Measurements from ENCODE around the gene ZNF362.

ZNF362 gene

GRCh38 chr1:33324677-33325575, 68.6 kb downstream of the ZNF362 start:
- DNase-seq (ENCODE audit: low read depth in 2 of 2): no peak

GRCh38 chr1:33326785-33327184, 70.5 kb downstream of the ZNF362 start:
- DNase-seq (ENCODE audit: low read depth in 2 of 2): no peak

- no peak for DNase-seq (ENCODE audit: low read depth in 2 of 2)
Observed at GRCh38 chr1:33327587-33328325, 71.5 kb downstream of the ZNF362 start.

GRCh38 chr1:33328817-33329216, 72.5 kb downstream of the ZNF362 start:
- no peak for DNase-seq (ENCODE audit: low read depth in 2 of 2)

- no peak for DNase-seq (ENCODE audit: low read depth in 2 of 2)
Observed at GRCh38 chr1:33329600-33330305, 73.5 kb downstream of the ZNF362 start.

- no peak for DNase-seq (ENCODE audit: low read depth in 2 of 2)
Observed at GRCh38 chr1:33330361-33330890, 74.1 kb downstream of the ZNF362 start.

GRCh38 chr1:33330906-33331305, 74.6 kb downstream of the ZNF362 start:
- no peak for DNase-seq (ENCODE audit: low read depth in 2 of 2)

- DNase-seq (ENCODE audit: low read depth in 2 of 2): no peak
Observed at GRCh38 chr1:33331444-33332356, 75.4 kb downstream of the ZNF362 start.

GRCh38 chr1:33332357-33332789, 76.1 kb downstream of the ZNF362 start:
- no peak for DNase-seq (ENCODE audit: low read depth in 2 of 2)

- DNase-seq (ENCODE audit: low read depth in 2 of 2): no peak
Observed at GRCh38 chr1:33332881-33333280, 76.6 kb downstream of the ZNF362 start.

GRCh38 chr1:33334081-33334552, 77.8 kb downstream of the ZNF362 start:
- DNase-seq (ENCODE audit: low read depth in 2 of 2): no peak

- DNase-seq (ENCODE audit: low read depth in 2 of 2): no peak
Observed at GRCh38 chr1:33335020-33335419, 78.7 kb downstream of the ZNF362 start.

GRCh38 chr1:33336580-33336979, 80.3 kb downstream of the ZNF362 start:
- no peak for DNase-seq (ENCODE audit: low read depth in 2 of 2)

- DNase-seq (ENCODE audit: low read depth in 2 of 2): no peak
Observed at GRCh38 chr1:33337441-33337840, 81.1 kb downstream of the ZNF362 start.

GRCh38 chr1:33338048-33338439, 81.8 kb downstream of the ZNF362 start:
- no peak for DNase-seq (ENCODE audit: low read depth in 2 of 2)

- no peak for DNase-seq (ENCODE audit: low read depth in 2 of 2)
Observed at GRCh38 chr1:33338440-33339211, 82.3 kb downstream of the ZNF362 start.

- DNase-seq (ENCODE audit: low read depth in 2 of 2): no peak
Observed at GRCh38 chr1:33339413-33339812, 83.1 kb downstream of the ZNF362 start.

GRCh38 chr1:33341190-33341589, 84.9 kb downstream of the ZNF362 start:
- DNase-seq (ENCODE audit: low read depth in 2 of 2): no peak

GRCh38 chr1:33342041-33342723, 85.9 kb downstream of the ZNF362 start:
- no peak for DNase-seq (ENCODE audit: low read depth in 2 of 2)
